KMS-11 (cell line): ENCODE measurements around the gene ELFN2.

Experiments used
- H2AFZ ChIP-seq: fragments of 200-600 bp; sonication (generic); 2 replicates; pipeline ENCODE4 v1.6.1; 2016; ENCODE audit warnings: antibody characterized with exemption, mixed run types, low read depth
- H3K27ac ChIP-seq: fragments of 200-600 bp; sonication (generic); 2 replicates; pipeline ENCODE4 v1.6.1; 2016; ENCODE audit warnings: mild to moderate bottlenecking, mixed run types
- H3K27me3 ChIP-seq: fragments of 200-600 bp; sonication (generic); 2 replicates; pipeline ENCODE4 v1.6.1; 2017; ENCODE audit warnings: mild to moderate bottlenecking, low read depth, mixed run types, moderate library complexity; ENCODE audit not compliant: insufficient read depth
- H3K36me3 ChIP-seq: fragments of 200-600 bp; sonication (generic); 2 replicates; pipeline ENCODE4 v1.6.1; 2017; ENCODE audit warnings: mild to moderate bottlenecking, mixed run types; ENCODE audit not compliant: insufficient read depth
- H3K4me1 ChIP-seq: fragments of 200-600 bp; sonication (generic); 2 replicates; pipeline ENCODE4 v1.6.1; 2016; ENCODE audit warnings: mild to moderate bottlenecking, low read depth, mixed run types; ENCODE audit not compliant: poor library complexity, severe bottlenecking
- H3K4me2 ChIP-seq: fragments of 200-600 bp; sonication (generic); 2 replicates; pipeline ENCODE4 v1.7.0; 2016; ENCODE audit warnings: mild to moderate bottlenecking, mixed run types
- H3K4me3 ChIP-seq: fragments of 200-600 bp; sonication (generic); IDR thresholded peaks from 2 replicates; pipeline ENCODE4 v1.6.1; 2017; ENCODE audit warnings: low read depth, low read length, mixed read lengths; ENCODE audit not compliant: insufficient read depth
- H3K79me2 ChIP-seq: fragments of 200-600 bp; sonication (generic); 2 replicates; pipeline ENCODE4 v1.6.1; 2016; ENCODE audit warnings: low read depth, mixed run types; ENCODE audit not compliant: insufficient read depth
- H3K9ac ChIP-seq: fragments of 200-600 bp; sonication (generic); 2 replicates; pipeline ENCODE4 v1.6.1; 2016; ENCODE audit warnings: mild to moderate bottlenecking, mixed run types
- H4K20me1 ChIP-seq: fragments of 200-600 bp; sonication (generic); 2 replicates; pipeline ENCODE4 v1.6.1; 2016; ENCODE audit warnings: mild to moderate bottlenecking, mixed run types; ENCODE audit not compliant: insufficient read depth
- TF ChIP-seq, protein P1 (sequence below): fragments of 200-600 bp; sonication (generic); conservative IDR thresholded peaks from 2 replicates; pipeline ENCODE4 v1.6.1; 2017; ENCODE audit warnings: low read depth, mild to moderate bottlenecking, antibody characterized with exemption, low read length, moderate library complexity, mixed read lengths

Gene ELFN2

DNA sequence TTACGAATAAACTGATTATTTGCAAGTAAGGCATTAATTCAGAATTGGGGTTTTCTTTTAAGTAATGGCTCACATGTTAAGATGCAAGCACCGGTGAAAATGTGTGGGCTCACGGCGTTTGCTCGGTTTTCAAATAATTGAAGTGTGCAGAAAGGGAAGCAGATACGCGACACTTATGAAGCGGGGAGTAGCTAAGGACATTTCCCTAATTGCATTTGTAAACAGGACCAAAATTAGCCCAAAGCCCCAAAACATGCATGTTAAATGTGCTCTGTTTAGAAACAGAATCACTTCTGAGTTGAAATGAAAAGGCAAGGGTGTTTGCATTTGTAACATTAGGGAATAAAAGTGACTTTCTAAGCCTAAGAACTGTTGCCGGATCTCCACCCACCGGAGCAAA lies 61.3 kb downstream of the ELFN2 start:
- Histone ChIP-seq H4K20me1 (no peaks in the 10 kb centered on the region), H3K79me2 (no peaks in the 10 kb centered on the region), H3K36me3 (no peaks in the 10 kb centered on the region), H2AFZ (no peak overlapping the region), H3K4me1 (peaks cover 7% of the 10 kb centered on the region), H3K9ac (no peak overlapping the region), H3K4me3 (no peak overlapping the region), H3K27ac (no peak overlapping the region), H3K27me3 (peaks cover 11% of the 10 kb centered on the region; the same call in 1 of the 2 replicates), H3K4me2 (no peak overlapping the region)
- TF ChIP-seq, protein P1, sequence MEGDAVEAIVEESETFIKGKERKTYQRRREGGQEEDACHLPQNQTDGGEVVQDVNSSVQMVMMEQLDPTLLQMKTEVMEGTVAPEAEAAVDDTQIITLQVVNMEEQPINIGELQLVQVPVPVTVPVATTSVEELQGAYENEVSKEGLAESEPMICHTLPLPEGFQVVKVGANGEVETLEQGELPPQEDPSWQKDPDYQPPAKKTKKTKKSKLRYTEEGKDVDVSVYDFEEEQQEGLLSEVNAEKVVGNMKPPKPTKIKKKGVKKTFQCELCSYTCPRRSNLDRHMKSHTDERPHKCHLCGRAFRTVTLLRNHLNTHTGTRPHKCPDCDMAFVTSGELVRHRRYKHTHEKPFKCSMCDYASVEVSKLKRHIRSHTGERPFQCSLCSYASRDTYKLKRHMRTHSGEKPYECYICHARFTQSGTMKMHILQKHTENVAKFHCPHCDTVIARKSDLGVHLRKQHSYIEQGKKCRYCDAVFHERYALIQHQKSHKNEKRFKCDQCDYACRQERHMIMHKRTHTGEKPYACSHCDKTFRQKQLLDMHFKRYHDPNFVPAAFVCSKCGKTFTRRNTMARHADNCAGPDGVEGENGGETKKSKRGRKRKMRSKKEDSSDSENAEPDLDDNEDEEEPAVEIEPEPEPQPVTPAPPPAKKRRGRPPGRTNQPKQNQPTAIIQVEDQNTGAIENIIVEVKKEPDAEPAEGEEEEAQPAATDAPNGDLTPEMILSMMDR = no peak

- no peaks in the 10 kb centered on the region for H4K20me1 ChIP-seq
- H3K27ac ChIP-seq = no peak overlapping the region
- no peak overlapping the region for H3K4me2 ChIP-seq
- peaks cover 32% of the 10 kb centered on the region; the same call in 1 of the 2 replicates for H3K27me3 ChIP-seq
- no peaks in the 10 kb centered on the region for H3K4me1 ChIP-seq
- no peaks in the 10 kb centered on the region for H3K79me2 ChIP-seq
- H3K9ac ChIP-seq = no peak overlapping the region
- no peaks in the 10 kb centered on the region for H3K36me3 ChIP-seq
- H2AFZ ChIP-seq = no peak overlapping the region
- TF ChIP-seq, protein P1 = no peak
- no peak overlapping the region for H3K4me3 ChIP-seq
Measured at GRCh38 chr22:37363261-37363992, 63.9 kb downstream of the ELFN2 start.

DNA sequence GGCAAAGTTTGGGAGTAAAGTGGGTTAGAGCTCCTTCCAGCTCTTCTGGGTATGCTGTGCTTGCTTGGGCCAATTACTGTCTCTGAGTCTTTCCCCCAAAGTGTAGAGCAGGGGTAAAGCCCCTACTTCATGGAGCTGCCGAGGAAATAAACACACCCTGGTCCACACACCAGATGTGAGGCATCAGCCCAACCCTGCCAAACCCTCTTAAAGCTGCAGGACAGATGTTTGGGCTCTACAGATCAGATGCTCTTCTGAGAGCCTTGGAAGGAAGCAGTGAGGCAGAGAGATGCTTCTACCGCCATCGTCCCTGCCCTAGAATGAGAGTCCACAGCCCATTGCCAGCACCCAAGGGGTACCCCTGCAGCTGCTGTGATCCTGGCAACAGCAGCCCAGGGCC lies 64.7 kb downstream of the ELFN2 start:
- H3K4me1 ChIP-seq = no peaks in the 10 kb centered on the region
- no peaks in the 10 kb centered on the region for H4K20me1 ChIP-seq
- no peak overlapping the region for H3K9ac ChIP-seq
- no peak overlapping the region for H3K4me3 ChIP-seq
- H3K36me3 ChIP-seq = no peaks in the 10 kb centered on the region
- TF ChIP-seq, protein P1 = no peak
- H3K4me2 ChIP-seq = no peak overlapping the region
- H3K79me2 ChIP-seq = no peaks in the 10 kb centered on the region
- H2AFZ ChIP-seq = no peak overlapping the region
- no peak overlapping the region for H3K27ac ChIP-seq
- peaks cover 39% of the 10 kb centered on the region; the same call in 1 of the 2 replicates for H3K27me3 ChIP-seq

DNA sequence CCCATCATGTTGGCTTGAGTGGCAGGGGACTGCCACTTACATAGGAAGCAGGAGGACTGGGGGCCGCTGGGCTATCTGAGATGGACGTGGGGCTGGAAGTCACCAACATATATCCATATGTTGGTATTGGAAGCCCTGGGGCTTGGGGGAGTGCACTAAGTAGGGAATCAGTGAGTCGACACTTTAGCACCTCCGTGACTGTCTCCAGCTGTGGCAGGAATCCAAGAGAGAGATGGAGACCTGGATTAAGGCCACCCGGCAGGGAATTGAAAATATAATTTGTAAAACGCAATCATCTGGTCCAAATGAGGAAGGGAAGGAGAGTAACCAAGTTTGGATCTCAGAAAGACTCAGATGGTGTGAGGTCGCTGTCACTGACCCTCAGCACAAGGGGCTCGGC lies 68.4 kb downstream of the ELFN2 start:
- Histone ChIP-seq H3K4me3 (no peak overlapping the region), H3K27me3 (peaks cover 68% of the 10 kb centered on the region), H3K36me3 (no peaks in the 10 kb centered on the region), H3K4me2 (no peak overlapping the region), H3K79me2 (no peaks in the 10 kb centered on the region), H3K9ac (no peak overlapping the region), H4K20me1 (no peaks in the 10 kb centered on the region), H2AFZ (no peak overlapping the region), H3K4me1 (no peaks in the 10 kb centered on the region), H3K27ac (no peak overlapping the region)
- TF ChIP-seq, protein P1 = no peak
